ENCODE measurements around the gene MAP2K1. TPM values are rescaled to one million over a fixed set of nuclear protein-coding genes. Genes with fewer than 3 reads are reported as not detected.
"Not testable (repeated sequence)": the region's sequence is repeated elsewhere in the genome, so short reads cannot be mapped to it uniquely, and the experiment has no call there.

MAP2K1 gene
- polyA plus RNA-seq, 1 experiment: 18.4 TPM

DNA sequence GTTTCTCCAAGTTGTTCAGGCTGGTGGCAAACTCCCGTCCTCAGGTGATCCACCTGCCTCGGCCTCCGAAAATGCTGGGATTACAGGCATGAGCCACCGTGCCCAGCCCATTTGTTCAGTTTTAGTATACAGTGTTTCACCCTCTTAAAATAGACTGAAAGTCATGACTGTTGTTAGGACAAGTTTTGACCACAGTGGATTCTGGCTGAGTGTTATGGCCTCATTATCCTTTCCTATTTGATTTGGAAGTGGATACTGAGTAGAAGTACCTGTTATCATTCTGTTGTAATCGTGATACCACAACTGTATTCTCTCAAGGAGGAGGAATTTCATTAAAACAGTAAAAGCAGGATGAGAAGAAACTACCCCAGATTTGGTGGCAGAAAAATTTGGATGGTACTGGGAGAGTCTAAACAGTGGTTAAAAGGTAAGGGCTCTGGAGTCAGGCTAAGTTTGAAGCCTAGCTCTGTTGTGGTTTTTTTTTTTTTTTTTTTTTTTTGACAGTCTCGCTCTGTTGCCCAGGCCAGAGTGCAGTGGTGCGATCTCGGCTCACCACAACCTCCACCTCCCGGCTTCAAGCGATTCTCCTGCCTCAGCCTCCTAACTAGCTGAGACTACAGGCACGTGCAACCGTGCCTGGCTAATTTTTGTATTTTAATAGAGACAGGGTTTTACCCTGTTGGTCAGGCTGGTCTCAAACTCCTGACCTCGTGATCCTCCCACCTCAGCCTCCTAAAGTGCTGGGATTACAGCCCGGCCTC is 2.6 kb downstream of the MAP2K1 start:
- H3K9me3 ChIP-seq (ENCODE audit: control insufficient read depth, insufficient read depth, low read length): no peaks in the 10 kb centered on the region; the same call in 1 of the 2 replicates
- ChIA-PET POLR2A (interaction anchor here (0.6 to 0.7 kb wide), 2 partner anchors 441 to 1339 kb away, joined by 5 to 7 read pairs; no protein-coding TSS in a partner anchor), CTCF (interaction anchor here (0.7 to 3.6 kb wide), 2 partner anchors 109 to 1445 kb away, joined by 3 to 14 read pairs; no protein-coding TSS in a partner anchor)
- H3K27ac ChIP-seq (ENCODE audit: low read depth, low read length): no peak overlapping the region
- no peak for DNase-seq (ENCODE audit: low read depth, low spot score)
- H3K27me3 ChIP-seq (ENCODE audit: control insufficient read depth, insufficient read depth, low read length): no peaks in the 10 kb centered on the region
- H3K4me3 ChIP-seq (ENCODE audit: low read depth, low read length): no peak overlapping the region
- TF ChIP-seq, protein P1, sequence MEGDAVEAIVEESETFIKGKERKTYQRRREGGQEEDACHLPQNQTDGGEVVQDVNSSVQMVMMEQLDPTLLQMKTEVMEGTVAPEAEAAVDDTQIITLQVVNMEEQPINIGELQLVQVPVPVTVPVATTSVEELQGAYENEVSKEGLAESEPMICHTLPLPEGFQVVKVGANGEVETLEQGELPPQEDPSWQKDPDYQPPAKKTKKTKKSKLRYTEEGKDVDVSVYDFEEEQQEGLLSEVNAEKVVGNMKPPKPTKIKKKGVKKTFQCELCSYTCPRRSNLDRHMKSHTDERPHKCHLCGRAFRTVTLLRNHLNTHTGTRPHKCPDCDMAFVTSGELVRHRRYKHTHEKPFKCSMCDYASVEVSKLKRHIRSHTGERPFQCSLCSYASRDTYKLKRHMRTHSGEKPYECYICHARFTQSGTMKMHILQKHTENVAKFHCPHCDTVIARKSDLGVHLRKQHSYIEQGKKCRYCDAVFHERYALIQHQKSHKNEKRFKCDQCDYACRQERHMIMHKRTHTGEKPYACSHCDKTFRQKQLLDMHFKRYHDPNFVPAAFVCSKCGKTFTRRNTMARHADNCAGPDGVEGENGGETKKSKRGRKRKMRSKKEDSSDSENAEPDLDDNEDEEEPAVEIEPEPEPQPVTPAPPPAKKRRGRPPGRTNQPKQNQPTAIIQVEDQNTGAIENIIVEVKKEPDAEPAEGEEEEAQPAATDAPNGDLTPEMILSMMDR (IDR thresholded peaks at IDR 0.05; ENCODE audit: low read depth, low read length): no peak

DNA sequence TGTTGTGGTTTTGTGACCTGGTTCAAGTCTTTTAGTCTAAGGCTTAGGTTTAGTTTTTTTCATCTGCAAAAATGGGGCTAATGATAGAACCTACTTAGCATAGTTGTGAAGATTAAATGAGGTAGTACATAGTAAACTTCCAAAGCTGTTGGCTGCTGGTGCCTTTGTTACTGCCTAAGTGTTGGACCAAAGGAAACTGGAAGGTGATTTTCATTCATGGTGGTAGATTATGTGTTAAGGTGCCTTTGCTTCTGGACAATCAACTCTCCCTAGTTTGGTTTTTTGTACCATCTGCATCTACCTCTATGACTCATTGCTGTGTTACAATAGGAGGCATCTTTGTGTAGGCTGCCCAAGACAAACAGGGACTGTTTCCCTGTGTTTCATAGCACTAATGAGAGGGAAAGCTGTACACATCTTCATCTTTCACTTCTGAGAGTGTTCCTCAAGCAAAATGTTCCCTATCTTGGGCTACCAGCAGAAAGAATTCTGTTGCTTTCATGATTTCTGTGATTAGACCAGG is 3.2 kb downstream of the MAP2K1 start:
- ChIA-PET CTCF (interaction anchor here (3.6 kb wide), 1 partner anchor 109 kb away, joined by 14 read pairs; no protein-coding TSS in a partner anchor), POLR2A (interaction anchor here (0.6 kb wide), 1 partner anchor 1339 kb away, joined by 7 read pairs; no protein-coding TSS in a partner anchor)
- no peak for DNase-seq (ENCODE audit: low read depth, low spot score)
- no peaks in the 10 kb centered on the region for H3K27me3 ChIP-seq (ENCODE audit: control insufficient read depth, insufficient read depth, low read length)
- no peak overlapping the region for H3K27ac ChIP-seq (ENCODE audit: low read depth, low read length)
- H3K9me3 ChIP-seq (ENCODE audit: control insufficient read depth, insufficient read depth, low read length): no peaks in the 10 kb centered on the region; the same call in 1 of the 2 replicates
- no peak overlapping the region for H3K4me3 ChIP-seq (ENCODE audit: low read depth, low read length)
- TF ChIP-seq, protein P1 (IDR thresholded peaks at IDR 0.05; ENCODE audit: low read depth, low read length): no peak

DNA sequence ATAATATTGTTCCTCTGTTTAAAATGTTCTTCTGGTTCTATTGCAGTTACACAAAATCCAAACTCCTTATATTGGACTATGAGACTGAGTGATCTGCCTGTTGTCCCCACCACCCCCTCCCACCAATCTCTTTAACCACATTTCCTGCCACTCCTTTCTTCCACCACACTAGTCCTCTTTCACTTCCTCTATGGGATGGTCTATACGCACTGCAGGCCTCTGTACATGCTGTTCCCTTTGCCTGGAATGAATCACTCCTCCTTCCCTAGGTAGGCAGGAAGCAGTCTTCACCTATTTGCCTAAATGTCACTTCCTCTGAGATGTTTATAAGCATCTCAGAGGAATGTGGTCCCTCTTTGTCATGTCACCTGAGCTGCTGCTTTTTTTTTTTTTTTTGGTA is 4.0 kb downstream of the MAP2K1 start:
- CTCF ChIA-PET: interaction anchor here (3.6 kb wide), 1 partner anchor 108 kb away, joined by 14 read pairs; no protein-coding TSS in a partner anchor
- TF ChIP-seq, protein P1 (IDR thresholded peaks at IDR 0.05; ENCODE audit: low read depth, low read length): no peak
- Histone ChIP-seq H3K27me3 (ENCODE audit: control insufficient read depth, insufficient read depth, low read length) (no peaks in the 10 kb centered on the region), H3K27ac (ENCODE audit: low read depth, low read length) (no peak overlapping the region), H3K9me3 (ENCODE audit: control insufficient read depth, insufficient read depth, low read length) (no peaks in the 10 kb centered on the region; the same call in 1 of the 2 replicates), H3K4me3 (ENCODE audit: low read depth, low read length) (no peak overlapping the region)
- DNase-seq (ENCODE audit: low read depth, low spot score): no peak
- POLR2A ChIA-PET: no interaction called here

DNA sequence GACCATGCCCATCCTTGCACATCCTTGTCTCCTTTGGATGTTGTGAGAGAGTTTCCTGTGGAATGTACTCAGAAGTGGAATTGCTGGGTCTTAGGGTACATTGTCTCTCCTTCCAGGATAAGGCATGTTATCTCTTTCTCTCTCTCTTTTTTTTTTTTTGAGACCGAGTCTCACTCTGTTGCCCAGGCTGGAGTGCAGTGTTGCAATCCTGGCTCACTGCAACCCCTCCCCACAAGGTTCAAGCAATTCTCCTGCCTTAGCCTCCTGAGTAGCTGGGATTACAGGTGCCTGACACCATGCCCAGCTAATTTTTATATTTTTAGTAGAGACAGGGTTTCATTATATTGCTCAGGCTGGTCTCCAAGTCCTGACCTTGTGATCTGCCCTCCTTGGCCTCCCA is 6.3 kb downstream of the MAP2K1 start:
- CTCF ChIA-PET; H3K27ac ChIP-seq (ENCODE audit: low read depth, low read length); H3K27me3 ChIP-seq (ENCODE audit: control insufficient read depth, insufficient read depth, low read length); H3K4me3 ChIP-seq (ENCODE audit: low read depth, low read length); DNase-seq (ENCODE audit: low read depth, low spot score); H3K9me3 ChIP-seq (ENCODE audit: control insufficient read depth, insufficient read depth, low read length): not testable (repeated sequence)
- POLR2A ChIA-PET: interaction anchor here (0.9 kb wide), 1 partner anchor 10 kb away, joined by 11 read pairs; no protein-coding TSS in a partner anchor

DNA sequence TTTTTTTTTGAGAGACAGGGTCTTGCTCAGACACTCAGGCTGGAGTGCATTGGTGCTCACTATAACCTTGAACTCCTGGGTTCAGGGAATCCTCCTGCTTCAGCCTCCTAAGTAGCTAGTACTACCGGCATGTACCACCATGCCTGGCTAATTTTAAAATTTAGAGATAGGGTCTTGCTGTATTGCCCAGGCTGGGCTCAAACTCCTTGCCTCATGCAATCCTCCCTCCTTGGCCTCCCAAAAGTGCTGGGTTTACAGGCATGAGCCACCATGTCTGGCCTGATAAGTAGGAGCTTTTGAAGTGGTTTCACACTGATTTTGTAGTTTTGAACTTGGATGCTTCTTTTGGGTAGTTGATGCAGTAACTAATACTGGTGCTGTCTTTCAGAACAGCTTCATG is 7.8 kb downstream of the MAP2K1 start:
- Histone ChIP-seq H3K27me3 (ENCODE audit: control insufficient read depth, insufficient read depth, low read length) (no peaks in the 10 kb centered on the region), H3K9me3 (ENCODE audit: control insufficient read depth, insufficient read depth, low read length) (no peaks in the 10 kb centered on the region), H3K4me3 (ENCODE audit: low read depth, low read length) (no peak overlapping the region), H3K27ac (ENCODE audit: low read depth, low read length) (no peak overlapping the region)
- TF ChIP-seq, protein P1 (IDR thresholded peaks at IDR 0.05; ENCODE audit: low read depth, low read length): no peak
- ChIA-PET CTCF (interaction anchor here (0.6 kb wide), 2 partner anchors 52 to 412 kb away, joined by 3 read pairs; no protein-coding TSS in a partner anchor), POLR2A (no interaction called here)
- DNase-seq (ENCODE audit: low read depth, low spot score): no peak
